NCI-H82 (cell line): ENCODE measurements around the gene RIMBP2.
A peak's percentile ranks its signal among the peaks of the same experiment; 100 is the strongest.

ENCODE experiments used
- DNase-seq: peaks from one replicate; lab custom pipeline; 2025; lab: John Stamatoyannopoulos, UW

Gene RIMBP2

DNA sequence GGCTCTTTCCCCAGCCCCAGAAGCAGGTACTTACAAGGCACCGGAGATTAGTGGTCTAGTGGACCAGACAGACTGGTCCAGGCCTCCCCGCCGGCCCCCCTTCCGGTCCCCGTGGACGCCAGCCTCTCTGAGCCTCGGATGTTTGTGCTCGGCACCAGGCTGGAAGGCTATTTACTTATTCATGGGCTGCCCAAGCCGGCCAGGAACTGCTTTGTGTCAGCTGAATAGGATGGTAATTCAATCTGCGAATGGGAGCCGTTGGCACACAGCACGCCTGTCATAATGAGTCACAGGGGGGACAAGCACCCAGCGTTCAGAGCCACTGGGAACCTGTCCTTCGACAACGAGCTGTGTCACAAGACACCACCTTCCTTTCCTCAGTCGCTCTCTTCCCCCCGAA, 82.3 kb downstream of the RIMBP2 start:
- peak; percentile 79 for DNase-seq

DNA sequence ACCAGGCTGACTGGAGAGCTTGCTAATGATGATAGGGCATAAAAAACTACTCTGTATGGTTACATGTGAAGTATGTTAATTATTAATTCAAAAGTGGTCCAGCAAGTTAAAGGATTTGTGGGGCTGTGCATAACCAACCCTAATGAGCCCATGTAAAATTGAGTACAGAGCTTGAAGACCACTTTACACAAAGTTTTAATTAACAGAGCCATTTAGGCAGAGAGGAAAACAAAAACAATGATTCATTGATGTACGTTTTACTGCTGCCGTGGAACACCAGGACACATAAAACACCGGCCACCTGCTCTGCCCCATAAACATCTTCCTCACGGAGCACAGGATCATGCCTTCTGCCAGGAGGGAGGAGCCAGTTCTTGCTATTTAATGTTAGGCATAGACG, 83.5 kb downstream of the RIMBP2 start:
- peak; percentile 55 for DNase-seq

DNA sequence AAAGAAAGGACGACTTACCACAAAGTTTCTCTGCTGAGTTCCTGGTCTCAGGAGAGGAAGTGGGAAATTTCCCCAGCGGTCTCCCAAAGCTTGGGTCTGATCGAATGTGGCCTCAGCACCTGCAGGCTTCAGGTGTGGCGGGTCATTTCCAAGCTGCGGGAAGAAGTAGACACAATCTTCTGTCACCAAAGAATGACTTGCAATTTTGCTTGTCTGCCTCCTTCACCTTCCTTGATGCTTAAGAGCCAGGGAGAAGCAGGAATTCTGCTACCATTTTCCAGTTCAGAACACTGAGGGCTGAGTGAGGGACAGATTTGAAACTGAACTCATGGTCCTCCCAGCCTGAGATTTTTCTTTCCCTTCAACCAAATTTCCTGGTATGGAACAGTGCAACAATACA, 87.8 kb downstream of the RIMBP2 start:
- DNase-seq = no peak

DNA sequence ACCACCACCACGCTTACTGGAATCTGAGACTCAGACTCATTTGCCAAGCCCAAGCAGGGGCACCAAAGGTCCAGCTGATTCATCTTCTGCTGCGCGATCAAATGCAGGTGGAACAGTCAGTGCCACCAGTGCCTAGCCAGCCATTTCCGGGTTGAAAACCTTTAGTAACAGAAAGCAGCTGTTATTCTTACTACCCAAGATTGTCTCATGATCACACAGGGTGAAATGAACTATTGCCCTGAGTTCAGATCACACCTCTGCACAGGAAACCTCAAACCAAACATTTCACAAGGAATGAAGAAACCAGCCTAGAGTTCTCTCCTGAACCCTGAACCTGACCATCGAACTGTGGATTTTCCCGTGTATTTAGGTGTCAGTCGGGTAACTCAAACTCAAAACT, 88.9 kb downstream of the RIMBP2 start:
- no peak for DNase-seq

DNA sequence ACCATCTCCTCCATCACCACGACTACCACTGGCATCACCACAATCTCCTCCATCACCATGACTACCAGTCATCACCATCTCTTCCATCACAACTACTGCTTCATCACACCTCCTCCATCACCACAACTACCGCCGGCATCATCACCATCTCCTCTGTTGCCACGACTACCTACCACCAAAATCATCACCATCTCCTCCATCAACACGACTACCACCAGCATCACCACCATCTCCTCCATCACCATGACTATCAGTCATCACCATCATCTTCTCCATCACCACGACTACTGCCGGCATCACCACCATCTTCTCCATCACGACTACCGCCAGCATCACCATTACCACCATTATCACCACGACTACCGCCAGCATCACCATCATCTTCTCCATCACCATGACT, 89.5 kb downstream of the RIMBP2 start:
- no peak for DNase-seq

DNA sequence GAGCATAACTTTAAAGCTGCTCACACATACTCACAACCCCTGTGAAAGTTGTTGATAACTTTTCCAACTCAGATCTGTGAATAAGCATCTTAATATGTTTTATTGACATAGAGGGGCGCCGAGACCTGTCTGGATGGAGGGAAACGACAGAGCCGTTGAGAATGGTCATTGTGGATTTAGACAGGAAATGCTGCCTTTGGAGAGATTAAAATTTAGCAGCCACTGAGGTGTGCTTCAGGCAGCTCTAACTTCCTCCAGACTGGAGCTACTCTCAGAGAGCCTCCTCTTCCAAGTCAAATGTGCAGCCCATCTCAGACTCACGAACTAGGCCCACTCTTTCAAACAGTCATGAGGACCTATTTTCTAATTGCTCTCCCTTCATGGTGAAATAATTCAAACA, 90.9 kb downstream of the RIMBP2 start:
- DNase-seq = no peak

DNA sequence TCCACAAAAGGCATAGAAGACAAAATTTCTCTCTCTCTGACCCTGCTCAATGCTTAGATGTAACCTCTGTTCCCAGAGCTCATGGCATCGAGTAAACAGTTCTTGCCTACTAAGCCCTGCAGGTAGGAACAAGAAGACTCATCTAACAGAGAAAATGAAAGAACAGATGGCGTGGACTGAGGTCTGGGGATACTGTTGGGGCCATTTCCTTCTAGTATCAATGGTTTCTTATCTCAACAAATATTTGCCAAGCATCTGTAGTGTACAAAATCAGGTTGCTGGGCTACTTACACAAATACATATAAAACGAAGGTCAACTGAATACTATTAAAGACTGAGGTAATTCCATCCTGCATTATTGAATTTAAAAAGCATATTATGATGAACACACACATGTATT, 93.3 kb downstream of the RIMBP2 start:
- DNase-seq = no peak

DNA sequence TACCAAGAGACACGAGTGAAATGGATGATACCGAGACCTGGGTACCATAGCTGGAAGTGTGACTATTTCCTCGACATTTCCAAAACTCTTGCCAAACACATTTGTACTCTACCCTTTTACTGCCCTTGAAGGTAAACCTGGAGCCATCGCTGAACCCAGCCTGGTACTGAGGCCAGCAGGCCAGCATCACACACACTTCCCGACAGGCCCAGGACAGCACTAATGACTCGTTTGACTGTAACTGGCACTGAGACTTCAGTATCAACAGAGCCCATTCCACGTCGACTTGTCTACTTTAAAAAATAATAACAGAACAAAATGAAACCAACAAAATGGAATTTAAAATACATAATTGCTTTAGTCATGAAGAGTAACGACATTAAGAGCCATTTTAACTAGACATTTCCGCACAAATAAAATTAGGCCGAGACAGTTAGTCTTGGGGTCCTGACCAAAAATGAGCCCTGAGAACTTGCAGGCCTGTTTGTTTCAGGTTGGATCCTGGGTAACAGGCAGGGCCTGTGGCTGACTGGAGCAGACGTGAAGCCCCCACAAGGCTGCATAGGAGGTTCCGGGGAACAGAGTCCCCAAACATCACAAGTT, 94.3 kb downstream of the RIMBP2 start:
- DNase-seq = no peak

DNA sequence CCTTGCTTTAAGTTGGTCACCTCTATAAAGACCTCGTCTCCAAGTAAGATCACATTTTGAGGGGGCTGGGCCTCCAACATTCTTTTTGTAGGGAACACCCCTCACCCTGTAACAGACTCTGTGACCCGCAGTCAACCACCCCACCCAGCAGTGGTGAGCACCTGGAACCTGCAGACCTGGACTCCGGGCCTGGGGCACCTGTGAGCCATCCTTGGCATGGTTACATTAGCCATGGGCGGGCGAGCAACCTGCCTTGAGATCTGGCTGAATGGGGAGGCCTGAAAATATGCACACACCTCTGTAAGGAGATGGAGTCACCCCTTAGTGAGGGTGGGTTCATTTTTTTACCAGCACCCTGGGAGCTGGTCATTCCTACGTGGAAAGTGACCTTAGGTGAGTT, 95.3 kb downstream of the RIMBP2 start:
- no peak for DNase-seq

DNA sequence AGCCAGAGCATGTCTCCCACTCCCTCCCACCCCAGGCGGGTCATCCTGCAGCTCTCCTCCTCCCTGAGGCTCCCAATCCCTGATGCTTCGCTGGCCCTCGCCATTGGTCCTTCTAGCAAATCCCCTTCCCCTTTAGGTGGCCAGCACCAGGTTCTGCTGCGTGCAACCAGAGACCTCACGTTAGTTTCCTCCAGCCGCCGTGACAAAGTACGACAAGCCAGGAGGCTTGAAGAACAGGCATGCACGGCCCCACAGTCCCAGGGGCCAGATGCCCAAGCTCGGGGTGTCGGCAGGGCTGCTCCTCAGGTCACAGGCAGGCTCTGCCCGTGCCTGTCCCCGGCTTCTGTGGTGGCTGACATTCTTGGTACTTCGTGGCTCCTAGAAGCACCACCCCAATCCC, 95.8 kb downstream of the RIMBP2 start:
- no peak for DNase-seq

DNA sequence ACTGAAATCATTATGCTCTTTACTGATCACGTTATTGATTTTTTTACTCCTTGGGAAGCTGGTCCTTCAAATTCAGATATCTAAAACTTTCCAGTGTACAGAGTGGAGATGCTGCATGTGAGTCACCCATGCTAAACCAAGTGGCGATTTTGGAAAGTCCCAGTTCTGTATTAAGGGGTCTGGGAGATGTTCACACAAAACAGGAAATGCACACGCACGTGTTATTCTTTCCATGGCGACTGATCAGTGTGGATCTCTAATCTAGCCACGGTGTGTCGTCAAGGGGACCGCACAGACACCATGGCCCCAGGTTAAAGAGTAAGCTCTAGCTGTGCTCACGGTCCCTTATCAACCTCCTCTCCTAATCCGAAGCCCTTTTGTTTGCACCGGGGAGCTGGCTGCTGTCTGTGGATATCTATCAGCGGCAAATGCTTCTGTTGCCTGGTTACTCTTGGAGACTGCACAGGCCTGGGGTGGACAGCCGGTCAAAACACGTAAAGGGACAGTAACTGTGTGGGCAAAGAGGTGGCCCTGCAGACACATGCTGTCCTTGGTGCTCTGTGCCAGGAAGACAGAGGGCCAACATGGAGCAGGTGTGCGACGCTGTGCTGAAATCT, 96.6 kb downstream of the RIMBP2 start:
- no peak for DNase-seq

DNA sequence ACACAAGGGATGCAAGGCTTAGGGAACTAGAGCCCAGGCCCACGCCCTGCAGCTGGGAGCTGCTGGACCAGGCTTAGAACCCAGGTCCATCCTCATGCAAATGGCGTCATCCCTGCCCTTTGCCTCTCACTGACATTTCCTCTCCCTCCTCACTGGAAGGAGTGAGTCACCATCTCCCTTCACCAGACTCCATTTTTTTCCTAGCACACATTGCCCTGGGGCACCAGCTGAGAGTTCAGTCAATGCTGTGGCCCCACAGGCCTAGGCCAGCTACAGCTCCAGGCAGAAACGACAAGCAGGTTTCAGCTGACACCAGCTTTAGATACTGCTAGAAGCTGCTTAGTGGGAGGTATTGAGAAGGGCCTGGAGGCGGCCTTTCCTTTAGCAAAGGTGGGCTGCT, 98.9 kb downstream of the RIMBP2 start:
- no peak for DNase-seq

DNA sequence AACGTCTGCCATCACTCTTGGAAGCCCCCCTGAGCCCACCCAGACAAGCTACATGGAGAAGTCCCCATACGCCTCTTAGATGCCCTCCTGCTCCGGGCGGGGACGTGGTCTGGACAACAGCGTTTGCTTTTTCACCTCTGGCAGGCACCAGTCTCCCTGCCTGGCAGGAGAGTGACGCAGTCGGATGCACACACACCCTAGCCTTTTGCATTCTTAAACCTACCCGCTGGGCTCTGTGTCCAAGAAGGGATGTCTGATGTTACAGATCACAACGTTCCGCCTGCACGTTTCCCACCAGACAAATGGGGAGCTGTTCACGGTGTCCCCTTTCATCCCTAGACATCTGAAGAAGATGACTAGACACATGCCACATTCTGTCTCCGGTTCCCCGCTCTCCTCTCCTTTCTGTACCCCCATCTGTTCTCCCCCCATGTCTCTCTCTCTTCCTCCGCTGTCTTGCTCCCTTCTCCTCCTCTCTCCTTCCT, 100.2 kb downstream of the RIMBP2 start:
- no peak for DNase-seq

DNA sequence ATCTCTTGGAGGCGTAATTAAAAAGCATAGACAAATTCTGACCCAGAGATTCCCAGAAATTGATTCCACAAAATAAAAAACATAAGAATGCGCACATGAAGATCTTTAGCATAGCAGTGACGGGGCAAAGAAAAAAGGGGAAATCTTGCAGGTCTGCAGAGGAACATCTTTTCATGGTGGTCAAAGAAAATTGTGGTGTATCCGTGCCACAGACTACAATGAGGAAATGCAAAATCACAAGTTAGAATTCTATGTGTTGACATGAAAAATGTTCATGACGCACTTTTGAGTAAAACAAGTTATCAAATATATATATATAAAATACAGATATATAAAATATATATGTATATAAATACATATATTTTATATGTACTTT, 101.6 kb downstream of the RIMBP2 start:
- DNase-seq = no peak

DNA sequence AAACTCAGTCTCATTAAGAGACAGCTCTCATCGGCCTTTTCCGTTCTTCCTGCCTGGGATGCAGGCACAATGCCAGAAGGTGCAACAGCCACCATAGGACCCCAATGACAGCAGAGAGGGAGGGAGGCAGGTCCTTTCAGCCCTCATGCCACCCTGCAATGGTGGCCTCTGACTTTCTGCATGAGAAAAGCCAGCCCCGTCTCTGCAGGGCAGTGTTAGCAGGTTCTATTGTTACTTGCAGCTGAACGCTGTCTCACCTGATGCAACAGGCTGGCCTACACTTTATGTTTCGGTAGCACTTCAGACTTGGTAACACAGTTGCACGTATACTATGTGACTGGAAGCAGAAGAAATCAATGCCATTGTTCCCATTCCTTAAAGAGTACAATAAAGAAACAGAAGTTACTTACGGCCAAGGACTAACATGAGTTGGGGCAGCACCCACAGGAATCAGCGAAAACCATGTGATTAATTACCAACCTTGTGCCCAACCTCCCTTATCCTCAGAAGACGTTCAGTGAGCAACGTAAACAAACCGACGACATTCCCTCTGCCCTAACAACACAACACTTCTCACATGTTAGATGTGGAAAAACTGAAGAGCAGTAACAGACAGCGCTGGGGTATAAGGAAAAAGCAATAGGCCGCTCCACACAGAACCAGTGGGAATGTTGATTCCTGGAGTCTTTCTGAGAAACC, 102.1 kb downstream of the RIMBP2 start:
- DNase-seq = no peak

DNA sequence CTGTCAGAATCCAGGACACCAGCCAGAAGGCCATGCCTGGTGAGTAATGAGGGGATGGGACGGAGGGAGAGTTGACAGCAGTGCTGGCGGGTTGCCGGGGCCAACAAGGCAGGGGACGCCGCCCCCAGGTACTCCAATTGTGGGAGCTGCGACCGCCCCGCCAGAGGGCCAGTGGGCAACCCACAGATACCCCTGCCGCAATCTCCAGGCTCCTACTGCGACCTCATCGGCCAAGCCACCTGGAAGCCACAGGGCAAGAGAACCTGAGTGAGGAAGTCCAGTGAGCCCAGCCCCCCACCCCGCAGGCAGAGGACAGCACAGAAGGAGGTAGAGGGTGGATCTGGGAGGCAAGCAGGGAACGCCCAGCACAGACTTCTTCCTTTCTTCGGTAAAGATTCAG, 103.0 kb downstream of the RIMBP2 start:
- DNase-seq = no peak

DNA sequence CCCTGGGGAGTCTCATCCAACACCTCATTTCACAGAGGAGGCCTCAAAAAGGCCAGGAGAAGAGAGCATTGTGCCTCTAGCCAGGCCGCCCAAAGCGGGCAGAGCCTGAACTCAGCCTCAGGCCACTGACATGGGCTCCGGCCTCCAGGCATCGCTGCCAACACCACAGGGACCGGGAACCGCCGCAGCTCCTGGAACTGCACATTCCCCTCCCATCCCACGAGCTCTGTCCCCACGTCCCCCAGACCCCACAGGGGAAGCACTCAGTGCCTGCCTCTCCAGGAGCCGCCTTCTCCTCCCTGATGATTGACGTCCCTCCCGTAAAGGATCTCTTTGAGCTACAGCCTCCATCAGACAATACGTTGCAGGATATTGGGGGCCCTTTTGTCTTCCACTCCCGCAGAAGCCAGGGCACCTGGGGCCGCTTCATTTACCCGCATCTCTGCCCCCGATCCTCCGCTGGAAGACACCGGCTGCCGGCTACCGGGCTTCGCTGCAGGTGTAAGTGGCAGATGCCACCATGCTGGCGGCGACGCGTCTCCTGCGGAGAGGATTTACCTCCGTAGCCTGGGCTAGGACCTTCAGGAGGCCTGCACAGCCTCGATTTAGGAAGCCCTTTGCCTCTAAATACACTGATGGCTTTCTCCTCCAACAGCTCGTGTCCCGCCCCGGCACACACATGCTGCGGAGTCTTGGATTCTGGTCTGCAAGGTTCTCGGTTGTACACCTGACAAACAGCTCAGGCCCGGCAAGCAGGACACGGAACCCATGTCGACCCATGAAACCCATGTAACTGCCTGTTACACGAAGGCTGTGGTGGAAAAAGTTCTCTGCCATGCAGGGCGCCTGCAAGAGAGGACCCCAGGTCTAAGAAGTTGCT, 104.8 kb downstream of the RIMBP2 start:
- DNase-seq = no peak

DNA sequence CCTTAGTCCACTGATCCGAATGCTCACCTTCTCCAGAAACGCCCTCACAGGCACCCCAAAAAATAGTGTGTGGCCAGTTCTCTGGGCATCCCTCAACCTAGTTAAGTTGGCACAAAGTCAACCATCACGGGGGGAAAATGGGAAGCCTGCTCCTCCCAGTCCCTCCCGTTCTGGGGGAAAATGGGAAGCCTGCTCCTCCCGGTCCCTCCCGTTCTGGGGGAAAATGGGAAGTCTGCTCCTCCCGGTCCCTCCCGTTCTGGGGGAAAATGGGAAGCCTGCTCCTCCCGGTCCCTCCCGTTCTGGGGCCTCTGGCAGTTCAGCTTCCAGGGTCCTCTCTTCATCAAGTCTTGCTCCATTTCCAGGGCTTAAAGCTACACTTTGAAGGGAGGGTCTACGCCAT, 106.1 kb downstream of the RIMBP2 start:
- DNase-seq = no peak

DNA sequence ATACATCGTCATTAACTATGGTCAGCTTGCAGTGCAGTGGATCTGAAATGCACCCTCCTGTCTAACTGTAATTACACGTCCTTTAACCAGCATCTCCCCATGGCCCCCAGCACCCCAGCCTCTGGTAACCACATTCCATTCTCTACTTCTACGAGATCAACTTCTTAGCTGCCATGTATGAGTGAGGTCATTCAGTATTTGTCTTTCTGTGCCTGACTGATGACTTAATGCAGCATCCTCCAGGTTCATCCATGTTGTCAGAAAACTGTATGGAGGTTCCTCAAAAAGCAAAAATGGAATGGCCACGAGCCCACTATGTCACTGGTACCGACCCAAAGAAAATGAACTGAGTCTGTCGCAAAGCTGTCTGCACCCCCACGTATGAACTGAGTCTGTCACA, 107.3 kb downstream of the RIMBP2 start:
- DNase-seq = no peak

DNA sequence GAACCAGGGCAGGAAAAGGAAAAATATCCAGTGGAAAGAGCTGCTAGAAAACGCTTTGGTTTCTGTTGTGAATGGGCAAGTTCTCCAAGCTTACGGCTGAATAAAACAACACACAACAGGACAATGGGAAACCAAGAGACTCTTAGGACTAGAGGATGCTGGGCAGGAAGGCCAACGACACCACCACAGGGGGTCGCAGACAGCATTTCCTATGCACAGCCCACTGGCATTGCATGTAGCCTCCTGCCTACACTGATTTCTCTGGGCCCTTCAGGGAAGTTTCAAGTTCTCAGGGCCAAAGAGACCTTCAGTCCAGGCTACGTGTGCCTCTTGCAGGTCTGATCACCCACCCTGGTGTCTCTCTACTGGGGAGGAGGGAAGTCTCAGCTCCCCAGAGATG, 108.0 kb downstream of the RIMBP2 start:
- DNase-seq = no peak

DNA sequence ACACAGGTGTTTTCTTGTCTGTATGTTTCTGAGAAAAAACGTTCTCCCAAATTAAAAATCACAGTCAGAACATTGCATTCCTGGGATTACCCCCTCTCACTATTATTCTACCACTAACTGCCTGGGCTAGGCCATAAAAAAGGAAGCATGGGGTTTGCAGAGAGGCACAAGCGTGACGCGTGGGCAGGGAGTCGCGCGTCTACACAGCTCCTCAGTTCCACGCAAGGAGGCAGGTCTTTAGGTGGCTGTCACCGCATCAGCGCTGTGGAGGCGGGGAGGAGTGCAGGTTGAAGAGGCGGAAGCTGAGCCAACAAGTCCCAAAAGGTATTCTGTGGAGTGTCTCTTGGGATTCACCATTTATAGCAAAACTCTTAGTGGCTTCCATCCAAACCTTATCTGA, 109.9 kb downstream of the RIMBP2 start:
- DNase-seq = no peak

DNA sequence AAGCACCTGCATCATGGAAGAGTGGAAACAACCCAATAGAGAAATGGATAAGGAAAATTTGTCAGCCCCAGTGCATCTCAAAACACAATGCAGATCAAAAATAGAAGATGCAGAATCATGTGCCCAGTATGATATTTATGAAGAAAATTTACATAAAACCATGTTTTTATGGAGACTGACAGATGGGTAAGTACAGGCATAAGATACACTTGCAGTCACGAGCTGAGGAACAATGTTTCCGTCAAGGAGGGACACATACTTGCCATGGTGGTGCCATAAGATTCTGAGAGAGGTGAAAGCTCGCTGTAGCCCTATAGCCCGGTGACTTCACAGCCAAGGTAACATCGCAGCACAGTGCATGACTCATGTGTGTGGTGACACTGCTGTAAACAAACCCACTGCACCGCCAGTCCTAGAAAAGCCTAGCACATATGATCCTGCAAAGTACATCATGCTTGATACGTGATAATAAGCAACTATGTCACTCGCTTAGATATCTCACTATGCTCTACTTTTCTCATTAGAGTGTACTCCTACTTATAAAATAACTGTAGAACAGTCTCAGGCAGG, 112.6 kb downstream of the RIMBP2 start:
- DNase-seq = no peak
